HG03520 (cell line): Measurements from ENCODE around the gene NEURL3.
A peak's percentile ranks its signal among the peaks of the same experiment; 100 is the strongest.
"Not testable (repeated sequence)": the region's sequence is repeated elsewhere in the genome, so short reads cannot be mapped to it uniquely, and the experiment has no call there.

Experiments
- ATAC-seq: cut with Tn5 transposase; IDR thresholded peaks from one replicate; pipeline ENCODE4 v1.9.1; 2021; ENCODE audit warnings: mild to moderate bottlenecking, moderate library complexity; ENCODE audit not compliant: unreplicated experiment

The NEURL3 gene

DNA sequence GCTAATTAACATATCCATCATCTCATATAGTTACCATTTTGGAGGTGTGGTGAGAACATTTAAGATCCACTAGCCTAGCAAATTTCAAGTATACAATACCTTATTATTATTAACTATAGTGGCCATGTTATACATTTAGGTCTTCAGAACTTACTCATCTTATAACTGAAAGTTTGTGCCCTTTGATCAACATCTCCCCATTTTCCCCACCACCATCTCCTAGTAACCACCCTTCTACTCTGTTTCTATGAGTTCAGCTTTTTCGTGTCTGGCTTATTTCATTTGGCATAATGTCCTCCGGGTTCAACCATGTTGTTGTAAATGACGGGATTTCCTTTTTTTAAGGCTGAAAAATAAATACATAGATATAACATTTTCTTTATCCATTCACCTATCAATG lies 15.9 kb downstream of the NEURL3 start:
- no peak for ATAC-seq

- ATAC-seq, result no peak
Observed at GRCh38 chr2:96486696-96487095, 18.5 kb downstream of the NEURL3 start.

- ATAC-seq, result peak; percentile 67
Observed at GRCh38 chr2:96485751-96486651, 19.2 kb downstream of the NEURL3 start.

DNA sequence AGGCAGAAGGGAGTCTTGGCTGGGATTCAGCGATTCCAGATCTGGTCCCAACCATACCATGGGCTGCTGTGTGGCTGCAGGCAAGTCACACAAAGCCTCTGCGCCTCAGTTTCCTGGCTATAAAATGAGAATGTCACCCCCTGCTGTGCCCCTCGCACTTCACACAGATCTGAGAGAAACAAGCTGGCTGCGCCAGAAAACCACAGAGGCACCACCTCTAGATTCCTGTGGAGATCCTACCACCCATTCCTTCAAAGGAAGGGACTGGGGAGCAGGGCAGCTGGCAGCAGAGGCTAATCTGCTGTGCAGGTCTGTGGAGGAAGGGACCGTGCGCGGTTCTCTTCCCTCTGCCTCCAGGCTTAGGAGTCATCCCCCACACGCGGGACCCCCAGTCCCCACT lies 19.8 kb downstream of the NEURL3 start:
- ATAC-seq, result no peak

DNA sequence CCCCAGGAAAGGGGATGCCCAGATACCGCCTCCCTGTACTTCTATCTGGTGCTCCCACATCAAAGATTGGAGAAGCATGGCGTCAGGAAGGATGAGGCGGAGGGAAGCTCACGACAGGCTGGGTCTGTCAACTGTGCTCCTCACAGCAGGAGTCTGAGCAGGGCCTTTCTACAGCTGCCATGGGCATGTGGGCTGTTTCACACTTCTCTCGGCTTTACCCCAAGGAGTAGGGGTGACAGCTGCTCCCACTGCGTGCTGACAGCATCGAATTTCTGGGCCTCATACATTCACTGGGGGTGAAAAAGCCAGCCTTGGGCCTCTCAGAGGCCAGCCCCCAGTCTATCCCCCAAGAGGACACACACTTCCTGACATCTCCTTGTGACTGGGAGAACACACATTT lies 21.1 kb downstream of the NEURL3 start:
- ATAC-seq, result no peak

DNA sequence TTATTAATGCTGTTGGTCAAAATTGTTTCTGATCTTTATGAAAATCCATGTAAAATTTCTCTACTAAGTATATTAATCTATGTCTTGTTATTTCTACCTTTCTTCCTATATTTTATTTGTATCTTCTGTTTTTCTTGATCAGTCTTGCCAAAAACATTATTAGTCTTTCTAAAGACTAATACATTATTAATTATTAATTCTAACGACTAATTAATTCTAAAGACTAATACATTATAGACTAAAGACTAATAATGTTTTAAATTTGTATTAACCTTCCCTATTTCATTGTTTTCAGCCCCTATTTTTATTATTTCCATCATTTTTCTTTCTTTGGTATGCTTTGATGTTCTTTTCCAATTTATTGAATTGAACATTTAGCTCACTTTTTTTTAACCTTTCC lies 27.7 kb downstream of the NEURL3 start:
- ATAC-seq, result no peak

DNA sequence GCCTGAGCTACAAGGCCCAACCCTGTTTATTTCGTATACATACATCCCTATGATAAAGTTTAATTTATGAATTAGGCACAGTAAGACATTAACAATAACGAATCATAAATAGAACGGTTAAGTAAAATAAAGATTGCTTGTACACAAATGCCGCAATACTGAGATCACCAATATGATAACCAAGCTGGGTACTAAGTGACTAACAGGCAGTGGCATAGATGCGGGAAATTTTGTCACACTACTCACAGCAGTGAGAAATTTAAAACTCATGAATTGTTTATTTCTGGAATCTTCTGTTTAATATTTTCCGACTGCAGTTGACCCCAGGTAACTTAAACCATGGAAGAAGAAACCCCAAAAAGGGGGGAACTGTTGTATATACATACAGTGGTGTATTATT lies 33.4 kb downstream of the NEURL3 start:
- ATAC-seq, result no peak

- ATAC-seq, result no peak
Observed at GRCh38 chr2:96470636-96471035, 34.5 kb downstream of the NEURL3 start.

DNA sequence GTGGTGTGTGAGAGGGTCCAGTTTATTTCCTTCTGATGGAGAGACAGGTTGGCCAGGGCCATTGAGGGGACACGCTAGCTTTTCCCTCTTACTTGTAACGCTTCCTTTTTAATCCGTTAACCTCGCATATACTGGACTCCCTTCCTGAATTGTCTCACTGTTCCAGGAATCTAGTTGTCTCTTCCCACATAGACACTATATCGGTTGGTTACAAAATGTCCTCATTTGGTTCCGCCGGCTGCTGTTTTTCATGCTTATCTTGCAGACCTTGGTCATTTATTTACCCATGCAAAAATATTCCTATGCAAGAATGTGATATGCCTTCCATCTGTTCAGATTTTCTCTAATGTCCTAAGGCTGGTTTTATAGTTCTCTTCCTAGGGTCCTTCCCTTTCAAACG lies 35.0 kb downstream of the NEURL3 start:
- no peak for ATAC-seq

DNA sequence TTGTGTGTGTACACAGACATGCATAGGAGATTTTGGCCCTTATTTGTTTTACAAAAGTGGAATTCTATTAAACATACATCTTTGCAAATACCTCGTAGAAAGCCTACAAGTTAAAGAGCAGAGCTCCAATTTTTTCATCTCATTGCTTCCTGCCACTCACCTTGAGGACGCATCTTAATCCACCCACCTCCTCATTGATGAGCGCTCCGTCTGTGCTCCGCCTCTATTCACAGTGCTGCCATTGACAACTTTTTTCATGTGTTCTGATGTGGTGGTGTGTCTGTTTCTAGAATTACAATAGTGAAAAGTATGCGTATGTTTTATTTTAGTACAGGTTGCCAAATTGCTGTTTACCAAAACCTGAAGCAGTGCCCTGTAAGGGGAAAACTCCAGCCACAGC lies 36.3 kb downstream of the NEURL3 start:
- ATAC-seq, result no peak

GRCh38 chr2:96464651-96465050 lies 40.5 kb downstream of the NEURL3 start:
- no peak for ATAC-seq

GRCh38 chr2:96464061-96464460 lies 41.1 kb downstream of the NEURL3 start:
- no peak for ATAC-seq

GRCh38 chr2:96463119-96463518 lies 42.0 kb downstream of the NEURL3 start:
- ATAC-seq, result no peak

GRCh38 chr2:96461616-96462015 lies 43.5 kb downstream of the NEURL3 start:
- ATAC-seq, result not testable (repeated sequence)

DNA sequence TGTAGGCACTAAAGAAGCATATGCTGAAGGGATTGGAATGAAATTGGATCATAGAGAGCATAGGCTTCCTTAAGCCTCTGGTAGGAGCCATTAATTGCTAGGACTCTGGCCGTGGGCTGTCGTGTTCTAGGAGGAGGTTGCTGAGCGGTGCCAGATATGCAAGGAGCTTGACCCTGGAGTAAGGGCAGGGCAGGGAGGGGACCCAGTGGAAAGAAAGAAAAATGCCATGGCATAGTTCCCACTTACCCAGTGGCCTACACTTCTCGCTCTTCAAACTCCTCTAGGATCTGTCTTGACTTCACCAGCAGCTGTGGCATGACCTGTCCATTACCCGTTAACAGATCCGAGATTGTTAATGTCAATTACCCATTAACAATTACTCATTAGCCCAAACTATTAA lies 53.1 kb downstream of the NEURL3 start:
- no peak for ATAC-seq

- ATAC-seq, result no peak
Observed at GRCh38 chr2:96449637-96450036, 55.5 kb downstream of the NEURL3 start.

DNA sequence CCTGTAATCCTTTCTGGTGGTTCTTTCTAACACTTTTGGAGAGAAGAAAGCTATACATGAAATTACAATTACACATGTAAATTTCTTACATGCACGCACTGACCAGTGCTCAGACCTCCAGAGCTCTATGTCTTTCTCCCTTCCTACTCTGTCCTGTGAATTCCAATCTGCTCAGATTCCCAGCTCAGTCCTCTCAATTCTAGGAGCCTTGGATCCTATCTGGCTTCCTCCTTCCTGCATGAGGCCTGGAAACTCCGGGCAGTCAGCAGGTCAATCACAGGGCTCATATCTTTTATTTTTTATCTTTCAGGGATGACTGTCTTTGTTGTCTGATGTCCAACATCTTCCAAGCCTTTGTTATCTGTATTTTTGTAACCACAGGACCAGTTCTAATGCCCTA lies 56.0 kb downstream of the NEURL3 start:
- no peak for ATAC-seq

- ATAC-seq, result no peak
Observed at GRCh38 chr2:96447726-96448125, 57.4 kb downstream of the NEURL3 start.
